Adrenal gland (tissue), 5 donors: Measurements from ENCODE around the gene BRK1.

Source experiments
- POLR2A ChIP-seq, 2 donors: fragments of 450-650 bp; IDR thresholded peaks; one replicate each; pipeline ENCODE4 v1.6.1; 2017; ENCODE audit warnings: antibody characterized with exemption in 2 of 2, mild to moderate bottlenecking in 2 of 2, moderate library complexity in 1 of 2
- TF ChIP-seq, protein P1 (sequence below), 6 experiments: fragments of 450-650 bp in 4 of 6; fragments of 200-600 bp in 2 of 6; sonication (generic) in 1 of 6; IDR thresholded peaks; 1 replicate in 5 of 6; 2 replicates in 1 of 6; pipeline versions ENCODE4 v1.5.1 to v1.8.0; 2016 to 2021; ENCODE audit warnings: antibody characterized with exemption in 6 of 6, mild to moderate bottlenecking in 2 of 6, moderate library complexity in 1 of 6
- donor health status: DM: no; HTN: no; CAD: no.

DNA sequence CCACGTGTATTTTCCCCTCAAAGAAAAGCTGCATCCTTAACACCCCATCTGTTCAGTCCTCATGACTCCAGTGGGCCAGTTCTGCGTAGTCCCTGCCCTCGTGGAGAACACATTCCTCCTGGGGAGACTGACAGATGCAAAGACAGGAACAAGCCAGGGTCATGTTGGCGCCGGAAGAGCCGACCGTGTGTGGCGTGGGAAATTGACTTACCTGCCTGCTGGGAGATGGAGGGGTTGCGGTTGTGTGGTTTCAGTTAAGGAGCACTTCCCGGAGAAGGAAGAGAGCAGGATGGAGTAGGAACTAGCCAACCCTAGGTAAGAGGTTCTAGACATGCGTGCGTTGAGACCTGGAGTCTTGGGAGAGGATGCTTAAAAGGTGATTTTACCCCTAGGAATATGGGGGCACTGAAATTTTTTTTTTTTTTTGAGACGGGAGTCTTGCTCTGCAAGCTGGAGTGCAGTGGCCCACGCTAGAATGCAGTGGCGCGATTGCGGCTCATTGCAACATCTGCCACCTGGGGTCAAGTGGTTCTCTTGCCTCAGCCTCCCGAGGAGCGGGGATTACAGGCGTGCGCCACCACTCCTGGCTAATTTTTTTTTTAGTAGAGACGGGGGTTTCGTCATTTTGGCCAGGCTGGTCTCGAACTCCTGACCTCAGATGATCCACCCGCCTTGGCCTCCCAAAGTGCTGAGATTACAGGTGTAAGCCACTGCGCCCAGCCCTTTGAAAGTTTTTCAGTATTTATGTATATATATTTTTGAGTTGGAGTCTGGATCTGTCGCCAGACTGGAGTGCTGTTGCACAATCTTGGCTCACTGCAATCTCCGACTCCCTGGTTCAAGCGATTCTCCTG is 27.5 kb downstream of the BRK1 start:
- TF ChIP-seq, protein P1, sequence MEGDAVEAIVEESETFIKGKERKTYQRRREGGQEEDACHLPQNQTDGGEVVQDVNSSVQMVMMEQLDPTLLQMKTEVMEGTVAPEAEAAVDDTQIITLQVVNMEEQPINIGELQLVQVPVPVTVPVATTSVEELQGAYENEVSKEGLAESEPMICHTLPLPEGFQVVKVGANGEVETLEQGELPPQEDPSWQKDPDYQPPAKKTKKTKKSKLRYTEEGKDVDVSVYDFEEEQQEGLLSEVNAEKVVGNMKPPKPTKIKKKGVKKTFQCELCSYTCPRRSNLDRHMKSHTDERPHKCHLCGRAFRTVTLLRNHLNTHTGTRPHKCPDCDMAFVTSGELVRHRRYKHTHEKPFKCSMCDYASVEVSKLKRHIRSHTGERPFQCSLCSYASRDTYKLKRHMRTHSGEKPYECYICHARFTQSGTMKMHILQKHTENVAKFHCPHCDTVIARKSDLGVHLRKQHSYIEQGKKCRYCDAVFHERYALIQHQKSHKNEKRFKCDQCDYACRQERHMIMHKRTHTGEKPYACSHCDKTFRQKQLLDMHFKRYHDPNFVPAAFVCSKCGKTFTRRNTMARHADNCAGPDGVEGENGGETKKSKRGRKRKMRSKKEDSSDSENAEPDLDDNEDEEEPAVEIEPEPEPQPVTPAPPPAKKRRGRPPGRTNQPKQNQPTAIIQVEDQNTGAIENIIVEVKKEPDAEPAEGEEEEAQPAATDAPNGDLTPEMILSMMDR (IDR thresholded peaks at IDR 0.05) = no peak
- TF ChIP-seq POLR2A (IDR thresholded peaks at IDR 0.05) = no peak
